HepG2 (cell line): Measurements from ENCODE around the gene C19orf85. TPM values are rescaled to one million over a fixed set of nuclear protein-coding genes. Genes with fewer than 3 reads are reported as not detected.

Experiments used
- BRCA1 ChIP-seq: sonication (generic); formaldehyde crosslinking; IDR thresholded peaks from 2 replicates; pipeline ENCODE4 v1.4.0; 2020; ENCODE audit warnings: missing genetic modification reagents
- HHEX ChIP-seq: IDR thresholded peaks from 2 replicates; pipeline ENCODE4 v1.6.1; 2016; ENCODE audit warnings: control low read depth
- HNRNPK ChIP-seq: fragments of 200-400 bp; formaldehyde crosslinking; IDR thresholded peaks from 2 replicates; pipeline ENCODE4 v1.6.1; 2018; ENCODE audit warnings: low read length, low read depth, moderate library complexity, mild to moderate bottlenecking; ENCODE audit not compliant: poor library complexity, severe bottlenecking
- IKZF1 ChIP-seq: fragments of 450-650 bp; IDR thresholded peaks from 2 replicates; pipeline ENCODE4 v1.7.1; 2016
- IKZF4 ChIP-seq: sonication (generic); formaldehyde crosslinking; IDR thresholded peaks from 2 replicates; pipeline ENCODE4 v1.5.1; 2020; ENCODE audit warnings: borderline replicate concordance, mild to moderate bottlenecking, low read depth, missing genetic modification reagents; ENCODE audit errors: not compliant biosample characterization
- IRX3 ChIP-seq: sonication (generic); formaldehyde crosslinking; IDR thresholded peaks from 2 replicates; pipeline ENCODE4 v1.8.1; 2023; ENCODE audit warnings: mild to moderate bottlenecking, low read depth, missing genetic modification reagents, borderline replicate concordance
- NKX3-1 ChIP-seq: sonication (generic); formaldehyde crosslinking; IDR thresholded peaks from 2 replicates; pipeline ENCODE4 v1.5.0; 2020; ENCODE audit warnings: missing genetic modification reagents
- NR2F1 ChIP-seq, 2 experiments: fragments of 450-650 bp in 1 of 2; formaldehyde crosslinking in 1 of 2; IDR thresholded peaks; 2 replicates each; pipeline versions ENCODE4 v1.5.0 to v1.6.1; 2016 to 2020; ENCODE audit warnings: mild to moderate bottlenecking in 1 of 2, missing compliant biosample characterization in 1 of 2, missing genetic modification reagents in 1 of 2, moderate library complexity in 1 of 2
- PTBP1 ChIP-seq: fragments of 200-400 bp; formaldehyde crosslinking; IDR thresholded peaks from 2 replicates; pipeline ENCODE4 v1.6.1; 2018; ENCODE audit warnings: low read length, low read depth; ENCODE audit not compliant: poor library complexity, severe bottlenecking
- SMARCE1 ChIP-seq: fragments of 450-650 bp; IDR thresholded peaks from 2 replicates; pipeline ENCODE4 v1.6.1; 2017; ENCODE audit warnings: borderline replicate concordance
- SRF ChIP-seq: IDR thresholded peaks from 2 replicates; pipeline ENCODE4 v1.6.1; 2011; ENCODE audit warnings: mild to moderate bottlenecking, low read depth, low read length, moderate library complexity
- TBL1XR1 ChIP-seq: fragments of 150-350 bp; IDR thresholded peaks from 2 replicates; pipeline ENCODE4 v1.6.1; 2014; ENCODE audit warnings: borderline replicate concordance, low read length; ENCODE audit not compliant: partially characterized antibody
- TBP ChIP-seq: sonication (generic); formaldehyde crosslinking; IDR thresholded peaks from 2 replicates; pipeline ENCODE4 v1.5.0; 2020; ENCODE audit warnings: missing genetic modification reagents
- ZEB1 ChIP-seq: IDR thresholded peaks from 2 replicates; pipeline ENCODE4 v1.6.1; 2012; ENCODE audit warnings: mild to moderate bottlenecking, low read depth, inconsistent platforms; ENCODE audit not compliant: insufficient replicate concordance
- ZFX ChIP-seq: sonication (generic); formaldehyde crosslinking; IDR thresholded peaks from 2 replicates; pipeline ENCODE4 v1.4.0; 2020; ENCODE audit warnings: mild to moderate bottlenecking, low read depth, missing genetic modification reagents, moderate library complexity
- ZNF224 ChIP-seq: sonication (generic); formaldehyde crosslinking; IDR thresholded peaks from 2 replicates; pipeline ENCODE4 v1.5.0; 2020; ENCODE audit warnings: mild to moderate bottlenecking, missing genetic modification reagents
- ZNF260 ChIP-seq: sonication (generic); formaldehyde crosslinking; IDR thresholded peaks from 2 replicates; pipeline ENCODE4 v1.4.0; 2020; ENCODE audit warnings: missing genetic modification reagents, low read depth, mild to moderate bottlenecking, borderline replicate concordance
- ZNF335 ChIP-seq: sonication (generic); formaldehyde crosslinking; IDR thresholded peaks from 2 replicates; pipeline ENCODE4 v1.4.0; 2020; ENCODE audit warnings: missing genetic modification reagents
- polyA plus RNA-seq, 8 experiments: library from polyadenylated mRNA; depleted of rRNA in 3 of 8; stranded (reverse) in 7 of 8; unstranded in 1 of 8; fragments of >200 nt; fragmentation: Illumina TruSeq in 4 of 8; extraction: Trizol in 4 of 8; gene quantifications; 2 replicates each; pipeline versions ENCODE4 v1.2.1 to v1.2.3, GENCODE V29; 2011 to 2016; ENCODE audit warnings: low read depth in 4 of 8, missing spikeins in 1 of 8, mixed read lengths in 1 of 8; ENCODE audit not compliant: insufficient read depth in 1 of 8
- total RNA-seq, 5 experiments: library from RNA; depleted of rRNA; stranded (reverse); fragments of >200 nt; fragmentation: Illumina TruSeq; extraction: Trizol; gene quantifications; 2 replicates each; pipeline ENCODE4 v1.2.3, GENCODE V29; 2016; ENCODE audit warnings: low read depth in 1 of 5
- TF ChIP-seq, protein P1 (sequence below): sonication (generic); formaldehyde crosslinking; IDR thresholded peaks from 2 replicates; pipeline ENCODE4 v1.4.0; 2020; ENCODE audit warnings: mild to moderate bottlenecking, missing genetic modification reagents
- TF ChIP-seq, protein P2 (sequence below): sonication (generic); formaldehyde crosslinking; IDR thresholded peaks from 2 replicates; pipeline ENCODE4 v1.4.0; 2020; ENCODE audit warnings: missing genetic modification reagents
- TF ChIP-seq, protein P3 (sequence below): sonication (generic); formaldehyde crosslinking; IDR thresholded peaks from 2 replicates; pipeline ENCODE4 v1.4.0; 2020; ENCODE audit warnings: low read depth, mild to moderate bottlenecking, missing genetic modification reagents

Gene C19orf85
- total and polyA plus RNA-seq, 2 of the 13 experiments (the other 11 are each of a cell fraction or from before 2014, with no cell fraction given): not detected

DNA sequence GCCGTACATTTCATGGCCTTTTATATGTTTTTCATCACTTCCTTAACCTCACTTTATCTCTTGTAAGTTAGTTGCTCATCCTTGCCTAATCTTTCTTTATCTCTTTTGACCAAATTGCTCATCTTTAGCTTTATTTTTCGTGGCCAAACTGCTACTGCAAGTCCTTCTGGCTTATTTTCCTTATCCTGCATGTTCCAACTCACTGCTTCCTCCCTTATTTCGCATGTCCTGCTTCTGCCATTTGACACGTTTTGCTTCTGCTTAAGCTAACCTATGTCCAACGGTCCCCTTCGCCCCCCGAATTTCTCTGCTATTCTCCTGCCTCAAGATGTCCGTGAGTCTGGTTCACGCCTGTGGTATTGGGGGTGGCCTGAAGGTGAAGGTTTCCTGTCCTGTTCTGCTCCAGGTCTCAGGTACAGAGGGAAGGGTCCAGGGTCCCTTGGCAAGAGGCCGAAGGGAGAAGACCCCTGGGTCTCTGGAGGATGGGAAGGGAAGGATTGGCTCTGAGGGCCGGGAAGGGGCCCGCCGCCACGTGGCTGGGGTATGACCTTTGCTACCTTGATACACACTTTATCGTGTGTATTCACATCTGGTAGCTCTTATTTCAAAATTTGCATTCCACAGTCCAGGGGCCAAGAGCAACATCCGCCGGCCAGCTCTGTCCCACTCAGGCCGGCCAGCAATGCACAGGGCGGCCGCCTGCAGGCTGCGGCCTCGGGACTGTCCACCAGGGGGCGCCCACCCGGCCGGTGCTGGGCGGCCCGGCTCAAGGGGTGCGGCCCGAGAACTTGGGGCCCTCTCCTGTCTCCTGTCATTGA lies 2.9 kb upstream of the C19orf85 start (continued):
- TF ChIP-seq, protein P1, sequence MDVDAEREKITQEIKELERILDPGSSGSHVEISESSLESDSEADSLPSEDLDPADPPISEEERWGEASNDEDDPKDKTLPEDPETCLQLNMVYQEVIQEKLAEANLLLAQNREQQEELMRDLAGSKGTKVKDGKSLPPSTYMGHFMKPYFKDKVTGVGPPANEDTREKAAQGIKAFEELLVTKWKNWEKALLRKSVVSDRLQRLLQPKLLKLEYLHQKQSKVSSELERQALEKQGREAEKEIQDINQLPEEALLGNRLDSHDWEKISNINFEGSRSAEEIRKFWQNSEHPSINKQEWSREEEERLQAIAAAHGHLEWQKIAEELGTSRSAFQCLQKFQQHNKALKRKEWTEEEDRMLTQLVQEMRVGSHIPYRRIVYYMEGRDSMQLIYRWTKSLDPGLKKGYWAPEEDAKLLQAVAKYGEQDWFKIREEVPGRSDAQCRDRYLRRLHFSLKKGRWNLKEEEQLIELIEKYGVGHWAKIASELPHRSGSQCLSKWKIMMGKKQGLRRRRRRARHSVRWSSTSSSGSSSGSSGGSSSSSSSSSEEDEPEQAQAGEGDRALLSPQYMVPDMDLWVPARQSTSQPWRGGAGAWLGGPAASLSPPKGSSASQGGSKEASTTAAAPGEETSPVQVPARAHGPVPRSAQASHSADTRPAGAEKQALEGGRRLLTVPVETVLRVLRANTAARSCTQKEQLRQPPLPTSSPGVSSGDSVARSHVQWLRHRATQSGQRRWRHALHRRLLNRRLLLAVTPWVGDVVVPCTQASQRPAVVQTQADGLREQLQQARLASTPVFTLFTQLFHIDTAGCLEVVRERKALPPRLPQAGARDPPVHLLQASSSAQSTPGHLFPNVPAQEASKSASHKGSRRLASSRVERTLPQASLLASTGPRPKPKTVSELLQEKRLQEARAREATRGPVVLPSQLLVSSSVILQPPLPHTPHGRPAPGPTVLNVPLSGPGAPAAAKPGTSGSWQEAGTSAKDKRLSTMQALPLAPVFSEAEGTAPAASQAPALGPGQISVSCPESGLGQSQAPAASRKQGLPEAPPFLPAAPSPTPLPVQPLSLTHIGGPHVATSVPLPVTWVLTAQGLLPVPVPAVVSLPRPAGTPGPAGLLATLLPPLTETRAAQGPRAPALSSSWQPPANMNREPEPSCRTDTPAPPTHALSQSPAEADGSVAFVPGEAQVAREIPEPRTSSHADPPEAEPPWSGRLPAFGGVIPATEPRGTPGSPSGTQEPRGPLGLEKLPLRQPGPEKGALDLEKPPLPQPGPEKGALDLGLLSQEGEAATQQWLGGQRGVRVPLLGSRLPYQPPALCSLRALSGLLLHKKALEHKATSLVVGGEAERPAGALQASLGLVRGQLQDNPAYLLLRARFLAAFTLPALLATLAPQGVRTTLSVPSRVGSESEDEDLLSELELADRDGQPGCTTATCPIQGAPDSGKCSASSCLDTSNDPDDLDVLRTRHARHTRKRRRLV (CRISPR knock-in tag): no peak
- no peak for TF ChIP-seq PTBP1
- peak; percentile 29 for TF ChIP-seq ZEB1
- TF ChIP-seq, protein P2, sequence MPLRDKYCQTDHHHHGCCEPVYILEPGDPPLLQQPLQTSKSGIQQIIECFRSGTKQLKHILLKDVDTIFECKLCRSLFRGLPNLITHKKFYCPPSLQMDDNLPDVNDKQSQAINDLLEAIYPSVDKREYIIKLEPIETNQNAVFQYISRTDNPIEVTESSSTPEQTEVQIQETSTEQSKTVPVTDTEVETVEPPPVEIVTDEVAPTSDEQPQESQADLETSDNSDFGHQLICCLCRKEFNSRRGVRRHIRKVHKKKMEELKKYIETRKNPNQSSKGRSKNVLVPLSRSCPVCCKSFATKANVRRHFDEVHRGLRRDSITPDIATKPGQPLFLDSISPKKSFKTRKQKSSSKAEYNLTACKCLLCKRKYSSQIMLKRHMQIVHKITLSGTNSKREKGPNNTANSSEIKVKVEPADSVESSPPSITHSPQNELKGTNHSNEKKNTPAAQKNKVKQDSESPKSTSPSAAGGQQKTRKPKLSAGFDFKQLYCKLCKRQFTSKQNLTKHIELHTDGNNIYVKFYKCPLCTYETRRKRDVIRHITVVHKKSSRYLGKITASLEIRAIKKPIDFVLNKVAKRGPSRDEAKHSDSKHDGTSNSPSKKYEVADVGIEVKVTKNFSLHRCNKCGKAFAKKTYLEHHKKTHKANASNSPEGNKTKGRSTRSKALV (CRISPR knock-in tag): no peak
- TF ChIP-seq BRCA1 (CRISPR knock-in tag): no peak
- TF ChIP-seq ZNF260 (CRISPR knock-in tag): no peak
- no peak for TF ChIP-seq NR2F1 (CRISPR knock-in tag; IDR thresholded peaks at IDR 0.05)
- TF ChIP-seq IKZF1: no peak
- no peak for TF ChIP-seq SRF
- TF ChIP-seq ZFX (CRISPR knock-in tag): peak; percentile 45
- TF ChIP-seq HHEX: no peak
- no peak for TF ChIP-seq ZNF335
- TF ChIP-seq TBL1XR1: no peak
- TF ChIP-seq ZNF224 (CRISPR knock-in tag): no peak
- peak; percentile 73; the same call in 1 of the 2 replicates for TF ChIP-seq TBP
- no peak for TF ChIP-seq IKZF4 (CRISPR knock-in tag)
- TF ChIP-seq, protein P3, sequence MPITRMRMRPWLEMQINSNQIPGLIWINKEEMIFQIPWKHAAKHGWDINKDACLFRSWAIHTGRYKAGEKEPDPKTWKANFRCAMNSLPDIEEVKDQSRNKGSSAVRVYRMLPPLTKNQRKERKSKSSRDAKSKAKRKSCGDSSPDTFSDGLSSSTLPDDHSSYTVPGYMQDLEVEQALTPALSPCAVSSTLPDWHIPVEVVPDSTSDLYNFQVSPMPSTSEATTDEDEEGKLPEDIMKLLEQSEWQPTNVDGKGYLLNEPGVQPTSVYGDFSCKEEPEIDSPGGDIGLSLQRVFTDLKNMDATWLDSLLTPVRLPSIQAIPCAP: no peak
- no peak for TF ChIP-seq HNRNPK
- peak; percentile 62; the same call in 1 of the 2 replicates for TF ChIP-seq IRX3
- no peak for TF ChIP-seq SMARCE1
- no peak for TF ChIP-seq NKX3-1 (CRISPR knock-in tag)
